ENCODE measurements around the gene TMEM116. TPM values are rescaled to one million over a fixed set of nuclear protein-coding genes. Genes with fewer than 3 reads are reported as not detected.

TMEM116 gene
- total RNA-seq, 2 donors from 2014 or later: 13.5 to 13.9 TPM

GRCh38 chr12:111907740-111908139 lies 105.2 kb downstream of the TMEM116 start:
- TF ChIP-seq CTCF (IDR thresholded peaks at IDR 0.05): no peak
- H3K27me3 ChIP-seq (replicated peaks; ENCODE audit: insufficient read depth): no peaks in the 10 kb centered on the region
- H3K4me1 ChIP-seq (ENCODE audit: control insufficient read depth in 1 of 2, low read depth in 2 of 2): no peaks in the 10 kb centered on the region
- peaks cover 4% of the 10 kb centered on the region for H3K36me3 ChIP-seq
- no peak overlapping the region for H3K27ac ChIP-seq
- ATAC-seq (ENCODE audit: insufficient number of reproducible peaks, low FRiP score, low read depth): no peak
- DNase-seq (ENCODE audit: low spot score): no peak
- no peak overlapping the region for H3K4me3 ChIP-seq
- H3K9me3 ChIP-seq: no peaks in the 10 kb centered on the region

- no peak overlapping the region for H3K4me3 ChIP-seq
- no peak for TF ChIP-seq CTCF (IDR thresholded peaks at IDR 0.05)
- H3K27me3 ChIP-seq (replicated peaks; ENCODE audit: insufficient read depth): no peaks in the 10 kb centered on the region
- H3K36me3 ChIP-seq: peaks cover 4% of the 10 kb centered on the region
- H3K27ac ChIP-seq: no peak overlapping the region
- DNase-seq (ENCODE audit: low spot score) (no peak), ATAC-seq (ENCODE audit: insufficient number of reproducible peaks, low FRiP score, low read depth) (no peak)
- H3K4me1 ChIP-seq (ENCODE audit: control insufficient read depth in 1 of 2, low read depth in 2 of 2): no peaks in the 10 kb centered on the region
- H3K9me3 ChIP-seq: no peaks in the 10 kb centered on the region
Measured at GRCh38 chr12:111905502-111905901, 107.5 kb downstream of the TMEM116 start.

- no peak overlapping the region for H3K4me3 ChIP-seq
- H3K4me1 ChIP-seq (ENCODE audit: control insufficient read depth in 1 of 2, low read depth in 2 of 2): no peaks in the 10 kb centered on the region
- no peaks in the 10 kb centered on the region for H3K9me3 ChIP-seq
- ATAC-seq (ENCODE audit: insufficient number of reproducible peaks, low FRiP score, low read depth) (no peak), DNase-seq (ENCODE audit: low spot score) (no peak)
- H3K27me3 ChIP-seq (replicated peaks; ENCODE audit: insufficient read depth): no peaks in the 10 kb centered on the region
- peaks cover 4% of the 10 kb centered on the region for H3K36me3 ChIP-seq
- TF ChIP-seq CTCF (IDR thresholded peaks at IDR 0.05): no peak
- H3K27ac ChIP-seq: no peak overlapping the region
Measured at GRCh38 chr12:111904446-111904975, 108.5 kb downstream of the TMEM116 start.

GRCh38 chr12:111901182-111901581 lies 111.8 kb downstream of the TMEM116 start:
- ATAC-seq (ENCODE audit: insufficient number of reproducible peaks, low FRiP score, low read depth): no peak
- no peak for TF ChIP-seq CTCF (IDR thresholded peaks at IDR 0.05)
- H3K4me3 ChIP-seq: no peak overlapping the region
- DNase-seq (ENCODE audit: low spot score): no peak
- no peak overlapping the region for H3K27ac ChIP-seq
- no peaks in the 10 kb centered on the region for H3K4me1 ChIP-seq (ENCODE audit: control insufficient read depth in 1 of 2, low read depth in 2 of 2)
- H3K27me3 ChIP-seq (replicated peaks; ENCODE audit: insufficient read depth): no peaks in the 10 kb centered on the region
- H3K36me3 ChIP-seq: peaks cover 4% of the 10 kb centered on the region
- H3K9me3 ChIP-seq: no peaks in the 10 kb centered on the region

- Histone ChIP-seq H3K4me1 (ENCODE audit: control insufficient read depth in 1 of 2, low read depth in 2 of 2) (no peaks in the 10 kb centered on the region), H3K27me3 (replicated peaks; ENCODE audit: insufficient read depth) (no peaks in the 10 kb centered on the region), H3K27ac (no peak overlapping the region), H3K9me3 (no peaks in the 10 kb centered on the region), H3K4me3 (no peak overlapping the region), H3K36me3 (peaks cover 5% of the 10 kb centered on the region)
- no peak for TF ChIP-seq CTCF (IDR thresholded peaks at IDR 0.05)
- DNase-seq (ENCODE audit: low spot score): no peak
- no peak for ATAC-seq (ENCODE audit: insufficient number of reproducible peaks, low FRiP score, low read depth)
Measured at GRCh38 chr12:111894556-111894955, 118.4 kb downstream of the TMEM116 start.
